GM19035 (cell line): ENCODE data around the gene VCL.
"Not testable (repeated sequence)": the region's sequence is repeated elsewhere in the genome, so short reads cannot be mapped to it uniquely, and the experiment has no call there.

ENCODE experiments used
- ATAC-seq: cut with Tn5 transposase; IDR thresholded peaks from one replicate; pipeline ENCODE4 v1.9.1; 2021; ENCODE audit not compliant: unreplicated experiment

VCL gene

DNA sequence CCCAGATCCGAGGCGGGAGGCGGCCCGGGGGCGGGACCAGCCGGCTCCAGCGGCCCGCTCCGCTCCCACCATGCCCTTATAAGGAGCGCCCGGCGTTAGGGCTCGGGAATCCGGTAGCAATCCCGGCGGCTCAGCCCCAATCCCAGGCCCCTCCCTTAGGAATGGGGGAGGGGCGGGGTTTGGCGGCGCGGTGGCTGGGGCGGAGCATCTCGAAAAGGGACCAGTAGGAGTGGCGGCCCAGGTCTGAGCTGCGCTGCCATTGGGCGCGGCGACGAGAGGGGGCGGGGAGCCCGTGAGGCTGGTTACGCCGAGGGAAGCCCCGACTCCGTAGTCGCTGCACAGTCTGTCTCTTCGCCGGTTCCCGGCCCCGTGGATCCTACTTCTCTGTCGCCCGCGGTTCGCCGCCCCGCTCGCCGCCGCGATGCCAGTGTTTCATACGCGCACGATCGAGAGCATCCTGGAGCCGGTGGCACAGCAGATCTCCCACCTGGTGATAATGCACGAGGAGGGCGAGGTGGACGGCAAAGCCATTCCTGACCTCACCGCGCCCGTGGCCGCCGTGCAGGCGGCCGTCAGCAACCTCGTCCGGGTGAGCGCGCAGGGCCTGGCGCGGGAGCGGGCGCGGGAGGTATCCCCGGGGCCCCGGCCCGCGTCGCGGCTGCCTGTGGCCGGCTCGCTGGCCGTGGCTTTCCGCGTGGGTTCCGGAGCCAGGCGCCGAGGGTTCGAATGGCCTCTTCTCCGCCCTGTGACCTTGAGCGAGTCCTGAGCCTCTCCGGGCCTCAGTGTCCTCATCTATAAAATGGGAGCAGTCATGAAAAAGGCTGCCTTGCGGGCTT lies at the start of gene VCL:
Gene VCL (plus strand): TSS at position 330 of the 836 bp plus-strand sequence. CDS start 92 bp downstream, at position 422.
- peak; percentile 99 for ATAC-seq

DNA sequence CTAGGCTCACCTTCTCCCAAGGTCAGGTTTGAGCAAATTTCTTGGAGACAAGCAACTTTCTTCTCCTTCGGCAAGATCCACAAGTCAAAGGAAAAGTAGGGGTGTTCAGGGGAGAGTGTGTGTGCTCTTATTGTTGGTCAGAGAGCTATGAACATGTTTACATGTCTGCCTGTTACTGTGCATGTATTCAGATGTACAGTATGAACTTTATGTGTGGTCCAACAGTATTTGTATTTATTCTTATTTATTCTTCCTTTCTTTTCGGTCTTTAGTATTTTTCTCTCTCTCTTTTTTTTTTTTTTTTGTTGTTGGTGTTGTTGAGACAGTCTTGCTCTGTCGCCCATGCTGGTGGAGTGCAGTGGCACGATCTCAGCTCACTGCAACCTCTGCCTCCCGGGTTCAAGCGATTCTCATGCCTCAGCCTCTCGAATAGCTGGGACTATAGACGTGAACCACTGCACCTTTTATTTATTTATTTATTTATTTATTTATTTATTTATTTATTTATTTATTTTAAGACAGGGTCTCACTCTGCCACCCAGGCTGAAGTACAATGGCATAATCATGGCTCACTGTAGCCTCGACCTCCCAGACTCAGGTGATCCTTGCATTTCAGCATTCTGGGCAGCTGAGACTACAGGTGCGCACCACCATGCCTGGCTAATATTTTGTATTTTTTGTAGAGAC lies 48.8 kb upstream of the VCL start:
- no peak for ATAC-seq

GRCh38 chr10:73950155-73950948 lies 47.6 kb upstream of the VCL start:
- no peak for ATAC-seq

DNA sequence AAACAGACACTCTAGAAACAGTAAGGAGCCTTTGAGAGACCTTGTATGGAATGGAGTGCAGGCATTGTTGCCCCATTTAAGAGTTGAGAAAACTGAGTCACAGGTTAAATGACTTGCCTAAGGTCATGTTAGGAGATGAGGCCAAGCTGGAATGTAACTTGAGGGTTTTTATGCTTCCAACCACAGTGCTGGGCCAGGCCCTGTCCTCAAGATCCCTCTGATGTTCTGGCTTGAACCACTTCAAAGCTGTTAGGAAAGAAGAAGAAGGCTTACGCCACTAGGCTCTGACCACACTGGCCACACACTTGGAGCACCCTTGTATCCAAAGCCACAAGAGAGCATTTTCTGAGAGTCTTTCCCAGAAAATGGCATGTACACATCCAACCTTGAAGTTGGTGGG lies 44.3 kb upstream of the VCL start:
- no peak for ATAC-seq

- ATAC-seq, result no peak
These were observed 43.2 kb upstream of the VCL start for GRCh38 chr10:73954737-73955136.

- no peak for ATAC-seq
These were observed 42.2 kb upstream of the VCL start for GRCh38 chr10:73955719-73956118.

GRCh38 chr10:73956476-73957359 lies 41.2 kb upstream of the VCL start:
- ATAC-seq, result peak; percentile 44

DNA sequence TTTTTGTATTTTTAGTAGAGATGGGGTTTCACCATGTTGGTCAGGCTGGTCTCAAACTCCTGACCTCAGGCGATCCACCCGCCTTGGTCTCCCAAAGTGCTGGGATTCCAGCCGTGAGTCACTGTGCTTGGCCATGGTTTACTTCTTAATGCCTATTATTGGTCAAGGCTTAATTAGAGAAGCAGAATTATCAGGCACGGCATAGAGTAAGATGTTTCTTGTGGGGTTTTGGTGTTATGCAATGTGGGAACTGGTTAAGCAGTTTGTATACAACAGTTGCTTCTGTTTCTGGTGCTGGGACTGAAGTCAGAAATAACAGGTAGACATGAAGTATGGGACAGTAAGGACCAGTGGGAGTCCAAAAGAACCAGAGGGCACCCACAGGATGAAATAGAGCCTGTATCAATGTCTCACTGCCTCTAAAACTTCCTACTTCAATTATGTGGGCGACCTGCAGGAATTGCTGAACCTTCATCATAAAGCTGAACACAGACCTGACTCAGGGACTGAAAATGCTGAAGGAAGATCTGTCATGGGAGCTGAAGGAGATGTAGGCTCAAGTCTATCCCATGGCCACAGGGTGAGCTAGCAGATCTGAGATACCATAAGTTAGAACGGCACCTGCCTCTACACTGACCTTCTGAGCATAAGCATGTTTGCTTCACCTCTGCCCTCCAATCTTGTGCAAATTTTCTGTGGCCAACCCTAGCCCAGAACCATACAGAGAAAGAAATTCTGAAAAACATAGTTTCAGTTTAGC lies 38.3 kb upstream of the VCL start:
- peak; percentile 45 for ATAC-seq

GRCh38 chr10:73962386-73962785 lies 35.5 kb upstream of the VCL start:
- no peak for ATAC-seq

DNA sequence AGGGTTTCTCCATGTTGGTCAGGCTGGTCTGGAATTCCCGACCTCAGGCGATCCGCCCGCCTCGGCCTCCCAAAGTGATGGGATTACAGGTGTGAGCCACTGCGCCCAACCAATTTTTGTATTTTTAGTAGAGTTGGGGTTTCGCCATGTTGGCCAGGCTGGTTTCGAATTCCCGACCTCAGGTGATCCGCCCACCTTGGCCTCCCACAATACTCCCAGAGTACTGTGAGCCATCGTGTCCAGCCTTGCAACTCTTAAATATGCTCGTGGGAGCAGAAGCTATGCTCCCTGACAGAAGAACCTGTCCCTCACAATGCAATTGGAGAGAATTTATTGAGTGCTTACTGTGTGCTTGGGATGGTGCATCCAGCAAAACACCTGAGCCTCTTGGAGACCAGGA lies 34.4 kb upstream of the VCL start:
- ATAC-seq, result not testable (repeated sequence)

- ATAC-seq, result no peak
These were observed 33.2 kb upstream of the VCL start for GRCh38 chr10:73964743-73965142.

GRCh38 chr10:73965267-73965889 lies 32.5 kb upstream of the VCL start:
- ATAC-seq, result not testable (repeated sequence)

GRCh38 chr10:73965890-73966768 lies 31.8 kb upstream of the VCL start:
- no peak for ATAC-seq

- ATAC-seq, result no peak
These were observed 30.9 kb upstream of the VCL start for GRCh38 chr10:73967022-73967429.

- no peak for ATAC-seq
These were observed 30.4 kb upstream of the VCL start for GRCh38 chr10:73967544-73967943.

- ATAC-seq, result no peak
These were observed 29.8 kb upstream of the VCL start for GRCh38 chr10:73968098-73968521.

DNA sequence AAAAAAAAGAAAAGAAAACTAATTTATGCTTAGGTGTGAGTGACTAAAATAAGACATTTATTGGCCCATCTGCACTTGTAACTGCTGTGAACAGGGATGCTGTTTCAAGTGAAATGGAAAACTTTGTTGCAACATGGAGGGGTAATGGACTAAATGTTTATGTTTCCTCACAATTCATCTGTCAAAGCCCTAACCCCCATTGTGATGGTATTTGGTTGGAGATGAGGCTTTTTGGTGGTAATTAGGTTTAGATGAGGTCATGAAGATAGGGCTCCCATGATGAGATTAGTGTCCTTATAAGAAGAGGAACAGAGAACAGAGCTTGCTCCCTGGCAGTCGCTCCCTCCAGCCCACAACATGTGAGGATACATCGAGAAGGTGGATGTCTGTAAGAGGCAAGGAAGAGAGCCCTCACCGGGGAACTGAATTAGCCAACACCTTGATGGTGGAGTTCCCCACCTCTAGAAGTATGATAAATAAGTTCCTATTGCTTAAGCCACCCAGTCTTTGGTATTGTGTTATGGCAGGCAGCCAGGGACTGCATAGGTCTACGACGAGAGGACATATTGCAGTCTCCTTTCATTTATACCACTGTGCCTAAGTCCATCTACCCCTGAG lies 28.6 kb upstream of the VCL start:
- no peak for ATAC-seq

GRCh38 chr10:73970845-73971244 lies 27.1 kb upstream of the VCL start:
- no peak for ATAC-seq
